GM06990 (cell line): Measurements from ENCODE around the gene SLC39A1.

Experiments used
- DNase-seq: peaks from one replicate; pipeline ENCODE4 v3.0.0-alpha.2; 2011; ENCODE audit not compliant: insufficient read length; ENCODE audit errors: extremely low read depth
- H3K27me3 ChIP-seq: replicated peaks from 2 replicates; pipeline ENCODE4 v1.6.0; 2011; ENCODE audit warnings: low read length; ENCODE audit not compliant: control insufficient read depth, insufficient read depth
- H3K36me3 ChIP-seq: 2 replicates; pipeline ENCODE4 v1.5.1; 2011; ENCODE audit warnings: low read length; ENCODE audit not compliant: control insufficient read depth, insufficient read depth
- H3K4me3 ChIP-seq: replicated peaks from 2 replicates; pipeline ENCODE4 v1.5.1; 2011; ENCODE audit warnings: low read depth, mild to moderate bottlenecking, control low read depth, low read length
- TF ChIP-seq, protein P1 (sequence below): IDR thresholded peaks from 2 replicates; pipeline ENCODE4 v1.5.1; 2011; ENCODE audit warnings: low read length, control low read depth, mild to moderate bottlenecking, inconsistent platforms; ENCODE audit not compliant: insufficient read depth, poor library complexity, severe bottlenecking

SLC39A1 gene

GRCh38 chr1:153951801-153952200 lies 11.5 kb downstream of the SLC39A1 start:
- Histone ChIP-seq H3K27me3 (no peaks in the 10 kb centered on the region), H3K4me3 (no peak overlapping the region), H3K36me3 (peaks cover 43% of the 10 kb centered on the region)
- TF ChIP-seq, protein P1, sequence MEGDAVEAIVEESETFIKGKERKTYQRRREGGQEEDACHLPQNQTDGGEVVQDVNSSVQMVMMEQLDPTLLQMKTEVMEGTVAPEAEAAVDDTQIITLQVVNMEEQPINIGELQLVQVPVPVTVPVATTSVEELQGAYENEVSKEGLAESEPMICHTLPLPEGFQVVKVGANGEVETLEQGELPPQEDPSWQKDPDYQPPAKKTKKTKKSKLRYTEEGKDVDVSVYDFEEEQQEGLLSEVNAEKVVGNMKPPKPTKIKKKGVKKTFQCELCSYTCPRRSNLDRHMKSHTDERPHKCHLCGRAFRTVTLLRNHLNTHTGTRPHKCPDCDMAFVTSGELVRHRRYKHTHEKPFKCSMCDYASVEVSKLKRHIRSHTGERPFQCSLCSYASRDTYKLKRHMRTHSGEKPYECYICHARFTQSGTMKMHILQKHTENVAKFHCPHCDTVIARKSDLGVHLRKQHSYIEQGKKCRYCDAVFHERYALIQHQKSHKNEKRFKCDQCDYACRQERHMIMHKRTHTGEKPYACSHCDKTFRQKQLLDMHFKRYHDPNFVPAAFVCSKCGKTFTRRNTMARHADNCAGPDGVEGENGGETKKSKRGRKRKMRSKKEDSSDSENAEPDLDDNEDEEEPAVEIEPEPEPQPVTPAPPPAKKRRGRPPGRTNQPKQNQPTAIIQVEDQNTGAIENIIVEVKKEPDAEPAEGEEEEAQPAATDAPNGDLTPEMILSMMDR: no peak
- DNase-seq: no peak

DNA sequence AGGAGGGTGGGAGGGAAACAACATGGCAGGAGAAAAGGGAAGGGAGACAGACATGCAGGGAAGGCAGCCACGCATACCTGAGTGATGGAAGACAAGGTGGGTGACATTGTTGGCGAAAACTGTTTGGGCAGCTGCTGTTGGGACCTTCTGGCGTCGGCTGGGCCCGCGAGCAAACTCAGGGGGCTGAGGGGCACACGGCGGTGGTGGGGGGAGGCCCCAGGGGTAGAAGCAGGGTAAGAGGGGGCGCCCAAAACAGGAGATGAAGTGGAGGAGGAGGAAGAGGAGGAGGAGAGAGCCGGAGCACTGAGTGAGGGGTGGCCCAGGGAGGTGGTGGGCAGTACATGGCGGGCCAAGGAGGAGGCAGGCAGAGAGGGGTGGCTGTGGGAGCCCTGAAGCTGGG lies 12.2 kb downstream of the SLC39A1 start:
- no peak for DNase-seq
- Histone ChIP-seq H3K36me3 (peaks cover 43% of the 10 kb centered on the region), H3K4me3 (no peak overlapping the region), H3K27me3 (no peaks in the 10 kb centered on the region)
- TF ChIP-seq, protein P1: no peak

GRCh38 chr1:153946622-153947241 lies 16.6 kb downstream of the SLC39A1 start, which contains the start of gene DENND4B:
DENND4B (minus strand) TSS chr1:153946718; CDS start chr1:153944374, 2,344 bp downstream.
- TF ChIP-seq, protein P1: peak; percentile 92
- peaks cover 29% of the 10 kb centered on the region for H3K36me3 ChIP-seq
- peak within 1 kb of the TSS; percentile 79 for H3K4me3 ChIP-seq
- DNase-seq: peak; percentile 86
- no peaks in the 10 kb centered on the region for H3K27me3 ChIP-seq

DNA sequence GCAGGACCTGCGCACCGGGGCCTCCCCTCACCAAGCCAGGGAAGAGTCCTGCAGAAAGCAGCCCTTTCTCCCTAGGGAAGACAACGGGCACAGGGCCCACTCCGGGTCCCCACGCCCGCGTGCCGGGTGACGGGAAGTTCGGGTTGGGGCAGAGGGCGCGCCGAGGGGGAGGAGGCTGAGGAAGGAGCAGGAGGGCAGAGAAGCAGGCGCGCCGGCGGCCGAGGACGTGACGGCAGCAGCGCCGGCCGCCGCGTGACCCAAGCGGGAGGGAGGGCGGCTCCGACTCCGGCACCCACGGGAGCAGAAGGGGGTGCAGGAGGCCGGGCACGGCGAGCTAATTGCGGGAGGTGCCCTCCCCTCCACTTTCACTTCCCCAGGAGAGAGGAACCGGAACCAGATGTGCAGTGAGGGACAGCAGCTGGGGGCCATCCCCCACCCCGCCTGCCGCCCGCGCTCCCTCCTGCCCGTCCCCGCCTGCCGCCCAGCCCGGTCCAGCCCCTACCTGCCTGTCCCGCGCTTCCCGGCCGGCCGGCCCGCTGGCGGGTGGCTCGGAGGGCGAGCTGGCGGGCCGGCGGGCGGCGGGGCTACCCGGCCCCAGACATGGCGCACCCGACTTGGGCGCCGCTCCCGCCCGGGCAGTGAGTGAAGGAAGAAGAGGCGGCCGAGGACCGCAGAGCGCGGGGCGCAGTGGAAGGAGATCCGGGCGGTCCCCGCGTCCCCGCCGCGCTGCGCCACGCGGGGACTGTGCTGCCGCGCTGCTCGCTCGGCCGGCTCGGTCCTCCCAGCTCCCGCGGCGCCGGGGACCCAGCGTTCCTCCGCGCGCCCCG lies 17.3 kb downstream of the SLC39A1 start:
- peak; percentile 95 for DNase-seq
- no peaks in the 10 kb centered on the region for H3K27me3 ChIP-seq
- H3K4me3 ChIP-seq: peak overlapping the region; percentile 79
- TF ChIP-seq, protein P1: no peak
- H3K36me3 ChIP-seq: peaks cover 26% of the 10 kb centered on the region

DNA sequence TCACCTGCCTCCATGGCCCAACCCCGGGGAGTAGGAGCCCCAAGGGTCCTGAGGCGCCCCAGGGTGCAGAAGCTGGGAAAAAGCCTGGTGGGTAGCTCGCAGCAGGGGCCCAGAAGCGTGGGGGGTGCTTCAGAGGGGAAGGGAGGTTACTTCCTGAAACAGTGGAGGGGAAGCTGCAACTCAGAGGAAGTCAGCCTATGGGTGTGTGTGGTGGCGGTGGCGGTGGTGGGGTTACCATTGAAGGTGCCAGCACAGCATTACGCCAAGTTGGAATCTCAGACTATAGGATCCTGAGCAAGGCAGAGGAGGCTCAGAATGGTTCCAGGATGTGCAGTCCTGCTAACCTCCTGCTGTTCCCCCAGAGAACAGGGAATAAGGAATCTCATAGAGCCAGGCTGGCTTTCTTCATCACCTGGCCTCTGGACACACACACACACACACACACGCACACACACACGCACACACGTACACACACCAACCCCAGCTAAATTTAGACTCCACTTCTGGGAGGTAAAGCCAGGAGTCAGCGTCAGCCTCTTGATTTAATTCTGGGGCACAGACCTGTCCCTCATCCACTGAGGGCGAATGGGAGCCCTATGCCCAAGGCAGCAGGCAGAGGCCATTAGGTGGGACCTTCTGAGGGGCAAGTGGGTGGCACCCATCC lies 18.1 kb downstream of the SLC39A1 start:
- peak; percentile 69 for DNase-seq
- Histone ChIP-seq H3K36me3 (peaks cover 34% of the 10 kb centered on the region), H3K27me3 (no peaks in the 10 kb centered on the region), H3K4me3 (peak overlapping the region; percentile 79)
- TF ChIP-seq, protein P1: no peak
